Gastroesophageal sphincter (tissue), 4 donors: Measurements from ENCODE around the gene CCDC159. TPM values are rescaled to one million over a fixed set of nuclear protein-coding genes. Genes with fewer than 3 reads are reported as not detected.
A peak's percentile ranks its signal among the peaks of the same experiment; 100 is the strongest.
"Not testable (repeated sequence)": the region's sequence is repeated elsewhere in the genome, so short reads cannot be mapped to it uniquely, and the experiment has no call there.

ENCODE experiments used
- ATAC-seq: fragments of 150-250 bp; one replicate; pipeline ENCODE4 v1.9.1; 2016; ENCODE audit warnings: mild to moderate bottlenecking, moderate library complexity
- H3K27ac ChIP-seq, 4 donors: fragments of 200-600 bp; sonication (generic) in 3 of 4; 1 replicate in 3 of 4; 2 replicates in 1 of 4; pipeline ENCODE4 v1.5.1; 2016 to 2019
- H3K27me3 ChIP-seq: fragments of 200-600 bp; sonication (generic); one replicate; pipeline ENCODE4 v1.5.1; 2019
- H3K36me3 ChIP-seq, 2 donors: fragments of 200-600 bp; sonication (generic); one replicate each; pipeline ENCODE4 v1.5.1; 2019; ENCODE audit warnings: control low read depth in 1 of 2
- H3K4me1 ChIP-seq, 3 donors: fragments of 200-600 bp; sonication (generic); 1 replicate in 2 of 3; 2 replicates in 1 of 3; pipeline ENCODE4 v1.5.1; 2016 to 2019; ENCODE audit warnings: control low read depth in 2 of 3
- H3K4me3 ChIP-seq, 2 donors: fragments of 200-600 bp; sonication (generic); one replicate each; pipeline ENCODE4 v1.5.1; 2019; ENCODE audit warnings: mild to moderate bottlenecking in 1 of 2, moderate library complexity in 1 of 2
- H3K9me3 ChIP-seq, 3 donors: fragments of 200-600 bp; sonication (generic); one replicate each; pipeline ENCODE4 v1.5.1; 2017 to 2019; ENCODE audit warnings: control low read depth in 2 of 3
- EP300 ChIP-seq: sonication (generic); formaldehyde crosslinking; IDR thresholded peaks from one replicate; pipeline ENCODE4 v1.6.1; 2017; ENCODE audit warnings: antibody characterized with exemption, mild to moderate bottlenecking
- POLR2A ChIP-seq, 2 donors: fragments of 450-650 bp; IDR thresholded peaks; one replicate each; pipeline ENCODE4 v1.6.1; 2017; ENCODE audit warnings: antibody characterized with exemption in 2 of 2, mild to moderate bottlenecking in 2 of 2, moderate library complexity in 1 of 2
- POLR2AphosphoS5 ChIP-seq: sonication (generic); formaldehyde crosslinking; IDR thresholded peaks from one replicate; pipeline ENCODE4 v1.6.1; 2017; ENCODE audit warnings: antibody characterized with exemption
- WGBS, 2 donors: methylation state at CpG; one replicate each; pipeline ENCODE4 v1.1.5; 2018; ENCODE audit warnings: low coverage in 1 of 2; 5-methylcytosine and 5-hydroxymethylcytosine counted together
- total RNA-seq, 4 donors: library from RNA; depleted of rRNA; stranded (reverse); fragments of >200 nt; gene quantifications; one replicate each; pipeline ENCODE4 v1.1.0, GENCODE V29; 2016
- TF ChIP-seq, protein P1 (sequence below), 4 experiments: fragments of 200-600 bp in 2 of 4; fragments of 450-650 bp in 2 of 4; sonication (generic) in 1 of 4; IDR thresholded peaks; one replicate each; pipeline ENCODE4 v1.5.1; 2017 to 2019; ENCODE audit warnings: antibody characterized with exemption in 4 of 4, mild to moderate bottlenecking in 2 of 4, moderate library complexity in 2 of 4

The CCDC159 gene
- total RNA-seq, 4 donors from 2014 or later, result 6.6 to 30.0 (median 19.0) TPM

DNA sequence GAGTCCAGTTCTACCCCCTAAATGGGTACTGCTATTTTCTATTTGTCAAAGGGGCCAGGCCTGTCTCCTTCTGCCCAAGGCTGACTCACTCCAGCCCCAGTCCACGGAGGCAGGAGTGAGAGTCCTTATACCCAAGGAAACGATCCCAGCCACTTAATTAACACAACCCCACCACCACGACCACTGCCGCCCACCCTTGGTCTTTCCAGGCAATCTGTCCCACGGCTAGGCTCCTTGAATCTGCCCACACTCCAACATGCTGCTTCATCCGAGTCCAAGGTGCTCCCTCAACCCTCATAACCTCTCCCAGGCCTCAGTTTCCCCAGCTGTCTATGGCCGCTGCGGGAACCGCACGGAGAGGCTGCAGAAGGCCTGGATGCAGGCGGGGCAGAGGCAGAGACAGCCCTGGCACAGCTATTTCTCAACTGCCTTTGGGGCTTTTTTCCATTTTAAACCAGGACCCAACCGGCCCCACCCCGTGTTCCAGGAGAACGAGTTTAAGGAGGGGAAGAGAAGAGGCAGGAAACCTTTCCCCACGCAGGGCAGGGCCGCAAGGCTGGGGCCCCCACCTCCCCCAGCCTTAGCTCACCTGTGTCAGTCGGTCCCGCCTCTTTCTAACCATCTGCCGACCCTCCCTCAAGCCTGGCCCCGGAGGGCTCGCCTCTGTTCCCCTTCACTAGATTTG is 7.6 kb upstream of the CCDC159 start:
- TF ChIP-seq POLR2A (IDR thresholded peaks at IDR 0.05) (no peak), POLR2AphosphoS5 (no peak), EP300 (no peak)
- TF ChIP-seq, protein P1, sequence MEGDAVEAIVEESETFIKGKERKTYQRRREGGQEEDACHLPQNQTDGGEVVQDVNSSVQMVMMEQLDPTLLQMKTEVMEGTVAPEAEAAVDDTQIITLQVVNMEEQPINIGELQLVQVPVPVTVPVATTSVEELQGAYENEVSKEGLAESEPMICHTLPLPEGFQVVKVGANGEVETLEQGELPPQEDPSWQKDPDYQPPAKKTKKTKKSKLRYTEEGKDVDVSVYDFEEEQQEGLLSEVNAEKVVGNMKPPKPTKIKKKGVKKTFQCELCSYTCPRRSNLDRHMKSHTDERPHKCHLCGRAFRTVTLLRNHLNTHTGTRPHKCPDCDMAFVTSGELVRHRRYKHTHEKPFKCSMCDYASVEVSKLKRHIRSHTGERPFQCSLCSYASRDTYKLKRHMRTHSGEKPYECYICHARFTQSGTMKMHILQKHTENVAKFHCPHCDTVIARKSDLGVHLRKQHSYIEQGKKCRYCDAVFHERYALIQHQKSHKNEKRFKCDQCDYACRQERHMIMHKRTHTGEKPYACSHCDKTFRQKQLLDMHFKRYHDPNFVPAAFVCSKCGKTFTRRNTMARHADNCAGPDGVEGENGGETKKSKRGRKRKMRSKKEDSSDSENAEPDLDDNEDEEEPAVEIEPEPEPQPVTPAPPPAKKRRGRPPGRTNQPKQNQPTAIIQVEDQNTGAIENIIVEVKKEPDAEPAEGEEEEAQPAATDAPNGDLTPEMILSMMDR (IDR thresholded peaks at IDR 0.05), result no peak
- H3K27me3 ChIP-seq, result no peaks in the 10 kb centered on the region
- 13 to 39% methylated on average over 3 to 8 of the region's 21 CpGs for WGBS, 2 donors
- peak overlapping the region; percentile 67 to 81 for H3K4me3 ChIP-seq
- peak overlapping the region; percentile 24 to 88 (median 84) for H3K27ac ChIP-seq
- ATAC-seq, result peak; percentile 14
- peaks cover 0 to 62% of the 10 kb centered on the region in 2 donors for H3K36me3 ChIP-seq
- H3K4me1 ChIP-seq, result peaks cover 0 to 43% (median 13%) of the 10 kb centered on the region in 3 donors
- no peaks in the 10 kb centered on the region for H3K9me3 ChIP-seq

GRCh38 chr19:11339254-11340098 is 6.8 kb upstream of the CCDC159 start, which contains the start of gene RAB3D:
Gene RAB3D (minus strand): TSS chr19:11339657. CDS start chr19:11337399, 2,258 bp downstream.
- Histone ChIP-seq H3K4me1 (peaks cover 0 to 50% (median 19%) of the 10 kb centered on the region in 3 donors), H3K36me3 (peaks cover 0 to 54% of the 10 kb centered on the region in 2 donors), H3K4me3 (peak within 1 kb of the TSS; percentile 67 to 81), H3K27me3 (no peaks in the 10 kb centered on the region), H3K27ac (peak within 1 kb of the TSS; percentile 24 to 88 (median 84)), H3K9me3 (no peaks in the 10 kb centered on the region)
- WGBS, 2 donors, result 3% methylated on average over 5 of the region's 53 CpGs; no CpG with 5 or more reads in 1 of the 2 donors
- peak; percentile 70 for TF ChIP-seq POLR2AphosphoS5
- TF ChIP-seq, protein P1 (IDR thresholded peaks at IDR 0.05), result peak in 1 of 4 experiments; percentile 12
- peak; percentile 49 to 63 for TF ChIP-seq POLR2A (IDR thresholded peaks at IDR 0.05)
- TF ChIP-seq EP300, result no peak
- ATAC-seq, result peak; percentile 95

- 77 to 78% methylated on average over 6 of the region's 8 CpGs for WGBS, 2 donors
- H3K27me3 ChIP-seq, H3K9me3 ChIP-seq, ATAC-seq: not testable (repeated sequence)
- peak overlapping the region in 3 of 4 donors; percentile 84 to 88 (median 84) for H3K27ac ChIP-seq
- peak overlapping the region in 1 of 2 donors; percentile 81 for H3K4me3 ChIP-seq
- peaks cover 0 to 48% of the 10 kb centered on the region in 2 donors for H3K36me3 ChIP-seq
- H3K4me1 ChIP-seq, result peaks cover 0 to 56% (median 23%) of the 10 kb centered on the region in 3 donors
These were observed 6.2 kb upstream of the CCDC159 start for GRCh38 chr19:11340099-11340467.

DNA sequence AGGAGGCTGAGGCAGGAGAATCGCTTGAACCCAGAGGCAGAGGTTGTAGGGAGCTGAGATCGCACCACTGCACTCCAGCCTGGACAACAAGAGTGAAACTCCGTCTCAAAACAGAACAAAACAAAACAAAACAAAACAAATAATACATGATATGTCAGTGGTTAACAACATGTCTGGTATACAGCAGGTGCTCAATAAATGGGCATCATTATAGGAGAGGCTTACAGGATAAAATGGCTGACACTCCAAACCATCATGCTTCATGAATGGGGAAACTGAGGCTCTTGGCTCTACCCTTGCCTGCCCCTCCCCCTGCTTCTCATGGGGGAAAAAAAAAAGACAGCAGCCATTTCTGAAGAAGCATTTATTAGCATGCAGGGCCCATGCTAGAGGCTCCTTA is 3.9 kb upstream of the CCDC159 start:
- Histone ChIP-seq H3K27me3 (no peaks in the 10 kb centered on the region), H3K36me3 (peaks cover 0 to 25% of the 10 kb centered on the region in 2 donors), H3K9me3 (no peaks in the 10 kb centered on the region), H3K27ac (peak overlapping the region in 1 of 4 donors; percentile 83), H3K4me3 (no peak overlapping the region), H3K4me1 (peaks cover 0 to 69% (median 33%) of the 10 kb centered on the region in 3 donors)
- TF ChIP-seq EP300, result no peak
- TF ChIP-seq POLR2AphosphoS5, result no peak
- TF ChIP-seq, protein P1 (IDR thresholded peaks at IDR 0.05), result no peak
- no peak for TF ChIP-seq POLR2A (IDR thresholded peaks at IDR 0.05)
- WGBS, 2 donors, result 78 to 89% methylated on average over 3 of the region's 3 CpGs
- ATAC-seq, result no peak

DNA sequence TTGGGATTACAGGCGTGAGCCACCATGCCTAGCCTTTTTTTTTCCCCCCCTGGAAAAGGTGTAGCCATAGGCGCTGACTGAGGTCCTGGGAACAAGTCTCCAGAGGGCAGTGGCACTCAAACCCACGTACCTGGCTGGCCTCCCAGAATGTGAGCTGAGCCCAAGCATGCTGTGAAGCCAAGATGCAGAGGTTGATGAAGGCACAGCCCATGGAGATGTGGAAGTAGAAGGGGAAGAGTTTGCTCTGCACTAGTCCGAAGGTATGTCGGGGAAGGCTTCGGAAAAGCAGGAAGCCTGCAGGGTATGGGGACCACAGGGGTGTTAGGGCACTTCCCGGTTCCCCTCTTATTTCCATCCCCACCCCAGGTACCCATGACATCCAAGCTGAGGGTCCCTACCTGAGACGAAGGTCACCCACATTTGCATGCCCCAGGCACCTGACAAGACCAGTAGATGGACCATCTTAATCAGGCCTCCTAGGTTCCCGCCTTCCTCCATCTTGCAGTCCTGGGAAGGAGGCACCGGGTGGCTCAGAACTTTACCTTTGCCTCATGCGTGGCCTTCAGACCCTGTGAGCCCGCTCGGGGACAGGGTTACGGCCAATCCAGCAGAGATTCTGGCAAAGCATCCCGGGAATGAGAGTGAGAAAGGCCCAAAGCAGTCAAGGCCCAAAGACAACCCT is 1.1 kb upstream of the CCDC159 start:
- Histone ChIP-seq H3K27ac (peak overlapping the region; percentile 83 to 96 (median 90)), H3K4me1 (peaks cover 0 to 47% (median 21%) of the 10 kb centered on the region in 3 donors), H3K9me3 (peaks cover 0 to 8% (median 0%) of the 10 kb centered on the region in 3 donors), H3K27me3 (no peaks in the 10 kb centered on the region), H3K4me3 (peak overlapping the region; percentile 74), H3K36me3 (peaks cover 0 to 33% of the 10 kb centered on the region in 2 donors)
- TF ChIP-seq EP300, result no peak
- TF ChIP-seq POLR2AphosphoS5, result no peak
- 50 to 75% methylated on average over 5 of the region's 15 CpGs for WGBS, 2 donors
- no peak for ATAC-seq
